ENCODE measurements around the gene ZFP90. TPM values are rescaled to one million over a fixed set of nuclear protein-coding genes. Genes with fewer than 3 reads are reported as not detected.

Gene ZFP90
- total RNA-seq, 4 donors from 2014 or later = 8.1 to 22.5 (median 13.8) TPM

DNA sequence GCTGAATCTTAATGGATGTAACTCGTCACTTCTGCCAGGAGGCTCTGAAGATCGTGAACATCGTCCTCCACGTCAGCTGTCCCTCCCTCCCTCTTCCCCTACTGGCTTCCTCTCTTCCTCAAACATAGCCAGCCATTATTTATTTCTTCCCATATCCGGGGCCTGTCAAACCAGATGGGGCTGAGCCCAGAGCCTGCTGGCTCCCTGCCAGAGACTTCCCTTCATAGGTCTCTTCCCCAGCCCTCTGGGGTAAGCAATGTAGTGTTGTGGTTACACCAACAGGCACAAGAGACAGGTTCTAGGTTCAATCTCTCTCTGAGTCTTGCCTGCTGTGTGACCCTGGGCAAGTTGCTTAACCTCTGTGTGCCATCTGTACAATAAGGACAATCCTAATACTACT lies 40.1 kb upstream of the ZFP90 start:
- H3K4me3 ChIP-seq = no peak overlapping the region
- no peak for DNase-seq
- 31 to 48% methylated on average over 5 of the region's 5 CpGs for WGBS, 2 donors
- no peaks in the 10 kb centered on the region for H3K4me1 ChIP-seq
- H3K36me3 ChIP-seq = no peaks in the 10 kb centered on the region
- TF ChIP-seq POLR2A (IDR thresholded peaks at IDR 0.05) = no peak
- TF ChIP-seq, protein P1, sequence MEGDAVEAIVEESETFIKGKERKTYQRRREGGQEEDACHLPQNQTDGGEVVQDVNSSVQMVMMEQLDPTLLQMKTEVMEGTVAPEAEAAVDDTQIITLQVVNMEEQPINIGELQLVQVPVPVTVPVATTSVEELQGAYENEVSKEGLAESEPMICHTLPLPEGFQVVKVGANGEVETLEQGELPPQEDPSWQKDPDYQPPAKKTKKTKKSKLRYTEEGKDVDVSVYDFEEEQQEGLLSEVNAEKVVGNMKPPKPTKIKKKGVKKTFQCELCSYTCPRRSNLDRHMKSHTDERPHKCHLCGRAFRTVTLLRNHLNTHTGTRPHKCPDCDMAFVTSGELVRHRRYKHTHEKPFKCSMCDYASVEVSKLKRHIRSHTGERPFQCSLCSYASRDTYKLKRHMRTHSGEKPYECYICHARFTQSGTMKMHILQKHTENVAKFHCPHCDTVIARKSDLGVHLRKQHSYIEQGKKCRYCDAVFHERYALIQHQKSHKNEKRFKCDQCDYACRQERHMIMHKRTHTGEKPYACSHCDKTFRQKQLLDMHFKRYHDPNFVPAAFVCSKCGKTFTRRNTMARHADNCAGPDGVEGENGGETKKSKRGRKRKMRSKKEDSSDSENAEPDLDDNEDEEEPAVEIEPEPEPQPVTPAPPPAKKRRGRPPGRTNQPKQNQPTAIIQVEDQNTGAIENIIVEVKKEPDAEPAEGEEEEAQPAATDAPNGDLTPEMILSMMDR (IDR thresholded peaks at IDR 0.05) = no peak
- peaks cover 0 to 38% (median 0%) of the 10 kb centered on the region in 4 donors for H3K27me3 ChIP-seq
- H3K27ac ChIP-seq = no peak overlapping the region
- intact Hi-C loops (cut with DNase I) = no loop called here
- H3K9me3 ChIP-seq = no peaks in the 10 kb centered on the region

DNA sequence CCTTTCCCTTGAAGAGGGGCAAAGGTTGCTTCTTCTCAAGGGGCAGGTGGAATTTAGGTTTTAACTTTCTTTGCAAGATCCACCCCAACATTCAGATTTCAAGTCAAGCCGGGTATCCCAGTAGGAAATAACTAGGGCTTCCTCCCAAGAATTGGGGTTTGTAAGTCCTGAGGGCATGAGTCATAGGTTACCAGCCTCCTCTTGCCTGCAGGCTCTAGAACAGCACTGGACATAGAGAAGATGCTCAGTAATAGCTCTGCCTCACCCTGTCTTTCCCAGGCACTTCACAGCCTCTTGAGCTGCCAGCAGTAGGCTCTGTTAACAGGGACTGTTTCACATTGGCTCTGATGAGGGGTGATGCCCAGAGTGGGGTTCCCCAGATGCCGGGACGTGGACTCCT lies 35.8 kb upstream of the ZFP90 start:
- Histone ChIP-seq H3K36me3 (no peaks in the 10 kb centered on the region), H3K9me3 (no peaks in the 10 kb centered on the region), H3K4me3 (no peak overlapping the region), H3K4me1 (no peaks in the 10 kb centered on the region), H3K27ac (no peak overlapping the region), H3K27me3 (peaks cover 0 to 69% (median 0%) of the 10 kb centered on the region in 4 donors)
- intact Hi-C loops (cut with DNase I) = no loop called here
- DNase-seq = no peak
- TF ChIP-seq, protein P1 (IDR thresholded peaks at IDR 0.05) = no peak
- no peak for TF ChIP-seq POLR2A (IDR thresholded peaks at IDR 0.05)
- WGBS, 2 donors = 43 to 65% methylated on average over 1 to 3 of the region's 3 CpGs

DNA sequence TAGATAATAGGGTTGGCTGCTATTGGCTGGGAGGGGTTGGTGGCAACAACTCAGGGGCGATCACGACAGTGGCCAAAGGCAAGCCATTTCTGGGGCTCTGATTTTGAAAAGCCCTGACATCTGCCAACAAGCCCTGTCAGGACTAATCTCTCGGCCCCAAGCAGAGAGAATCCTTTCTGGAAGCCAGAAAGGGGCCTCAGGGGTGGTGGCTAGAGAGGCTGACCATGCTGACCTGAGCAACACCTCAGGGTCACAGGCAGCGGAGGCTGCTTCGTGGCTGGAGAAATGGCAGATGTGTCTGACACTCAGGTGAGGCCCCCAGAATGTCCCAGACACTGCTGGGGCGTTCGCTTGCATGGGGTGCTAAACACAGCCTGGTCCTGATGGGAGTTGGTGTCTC lies 35.0 kb upstream of the ZFP90 start:
- no peaks in the 10 kb centered on the region for H3K4me1 ChIP-seq
- peaks cover 0 to 69% (median 0%) of the 10 kb centered on the region in 4 donors for H3K27me3 ChIP-seq
- no peak for TF ChIP-seq POLR2A (IDR thresholded peaks at IDR 0.05)
- TF ChIP-seq, protein P1 (IDR thresholded peaks at IDR 0.05) = no peak
- no peaks in the 10 kb centered on the region for H3K36me3 ChIP-seq
- WGBS, 2 donors = 70 to 88% methylated on average over 4 to 6 of the region's 7 CpGs
- H3K9me3 ChIP-seq = no peaks in the 10 kb centered on the region
- no peak overlapping the region for H3K27ac ChIP-seq
- DNase-seq = no peak
- intact Hi-C loops (cut with DNase I) = no loop called here
- H3K4me3 ChIP-seq = no peak overlapping the region

DNA sequence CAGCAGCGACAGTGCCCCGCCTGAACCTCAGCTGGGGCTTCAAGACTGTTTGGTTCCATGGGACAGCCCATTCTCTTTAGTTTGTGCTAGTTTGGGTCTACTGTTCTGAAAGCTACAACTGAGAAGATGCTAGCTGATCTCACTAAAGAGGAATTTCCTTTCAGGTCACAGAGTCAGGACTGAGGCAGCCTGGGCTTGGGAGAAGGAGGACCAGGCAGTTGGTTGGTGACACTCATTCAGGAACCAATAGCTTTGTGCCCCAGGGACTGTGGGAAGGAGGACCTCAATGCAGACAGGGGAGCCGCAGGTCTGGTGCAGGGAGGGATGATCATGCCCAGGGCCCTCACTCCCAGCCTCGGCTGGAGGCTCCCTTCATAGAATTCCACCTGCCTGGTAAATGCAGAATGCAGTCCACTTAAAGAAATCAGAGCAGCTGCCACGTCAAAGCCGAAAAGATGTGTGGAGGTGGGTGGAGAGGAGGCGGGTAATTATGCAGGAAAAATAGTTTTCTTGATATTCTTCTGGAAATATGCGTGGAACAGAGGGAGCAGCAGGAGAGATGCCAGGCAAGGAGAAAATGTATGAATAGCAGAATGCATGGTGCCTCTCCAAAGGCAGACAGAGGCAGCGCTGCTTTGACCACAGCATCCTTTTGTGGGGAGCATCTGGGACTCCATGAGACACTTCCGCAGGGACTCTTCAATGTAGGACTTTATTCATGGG lies 32.6 kb upstream of the ZFP90 start:
- WGBS, 2 donors = 51 to 59% methylated on average over 9 to 10 of the region's 10 CpGs
- Histone ChIP-seq H3K36me3 (no peaks in the 10 kb centered on the region), H3K4me1 (peaks cover 0 to 8% (median 4%) of the 10 kb centered on the region in 3 donors), H3K27ac (no peak overlapping the region), H3K9me3 (no peaks in the 10 kb centered on the region), H3K27me3 (peaks cover 0 to 76% (median 0%) of the 10 kb centered on the region in 4 donors), H3K4me3 (no peak overlapping the region)
- intact Hi-C loops (cut with DNase I) = loop anchor here (5.0 kb wide), 1 partner anchor 64 kb away; no protein-coding TSS in a partner anchor
- TF ChIP-seq, protein P1 (IDR thresholded peaks at IDR 0.05) = no peak
- TF ChIP-seq POLR2A (IDR thresholded peaks at IDR 0.05) = no peak
- DNase-seq = no peak

DNA sequence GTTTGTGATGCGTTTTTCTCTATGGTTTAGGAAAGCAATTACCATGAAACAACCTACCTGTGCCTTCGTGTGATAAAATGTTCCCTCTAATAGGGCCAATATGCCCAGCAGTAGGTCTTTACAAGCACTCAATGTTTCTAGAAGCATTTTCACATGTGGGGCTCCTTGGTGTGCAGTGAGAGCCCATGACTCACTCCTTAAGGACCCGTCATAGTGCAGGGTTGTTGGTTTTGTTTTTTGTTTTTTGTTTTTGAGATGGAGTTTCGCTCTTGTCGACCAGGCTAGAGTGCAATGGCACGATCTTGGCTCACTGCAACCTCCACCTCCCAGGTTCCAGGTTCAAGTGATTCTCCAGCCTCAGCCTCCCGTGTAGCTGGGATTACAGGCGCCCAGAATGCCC lies 31.1 kb upstream of the ZFP90 start:
- TF ChIP-seq, protein P1 (IDR thresholded peaks at IDR 0.05) = no peak
- TF ChIP-seq POLR2A (IDR thresholded peaks at IDR 0.05) = no peak
- H3K27me3 ChIP-seq = peaks cover 0 to 73% (median 0%) of the 10 kb centered on the region in 4 donors
- no peak for DNase-seq
- 56 to 74% methylated on average over 8 of the region's 8 CpGs for WGBS, 2 donors
- intact Hi-C loops (cut with DNase I) = loop anchor here (5.0 kb wide), 1 partner anchor 66 kb away; no protein-coding TSS in a partner anchor
- H3K27ac ChIP-seq = no peak overlapping the region
- H3K4me3 ChIP-seq = no peak overlapping the region
- no peaks in the 10 kb centered on the region for H3K36me3 ChIP-seq
- H3K9me3 ChIP-seq = no peaks in the 10 kb centered on the region
- peaks cover 0 to 8% (median 4%) of the 10 kb centered on the region in 3 donors for H3K4me1 ChIP-seq
